Activated T-helper 2 cell treated with anti-CD3 and anti-CD28 coated beads, Interferon-gamma antibody, Interleukin-2, Interleukin-4, amounts not matched to agents 10 μg/mL and 5 μg/mL and 100 μg/mL, durations not matched to agents 14 hours and 24 hours and 36 hours (primary cell): Measurements from ENCODE around the gene NGB. TPM values are rescaled to one million over a fixed set of nuclear protein-coding genes. Genes with fewer than 3 reads are reported as not detected.
A peak's percentile ranks its signal among the peaks of the same experiment; 100 is the strongest.

ENCODE experiments used
- DNase-seq: peaks from one replicate; pipeline ENCODE4 v3.0.0; 2021; ENCODE audit warnings: low spot score
- H3K27ac Mint-ChIP-seq: one replicate; pipeline ENCODE4 v1.8.0; 2021; ENCODE audit warnings: mixed read lengths
- H3K27me3 Mint-ChIP-seq: one replicate; pipeline ENCODE4 v1.8.0; 2021; ENCODE audit warnings: low read depth, mixed read lengths
- H3K36me3 Mint-ChIP-seq: one replicate; pipeline ENCODE4 v1.8.0; 2021; ENCODE audit warnings: low read depth, mixed read lengths
- H3K4me1 Mint-ChIP-seq: one replicate; pipeline ENCODE4 v1.8.0; 2021; ENCODE audit warnings: low read depth, mixed read lengths
- H3K4me3 Mint-ChIP-seq: one replicate; pipeline ENCODE4 v1.8.0; 2021; ENCODE audit warnings: low read depth, mild to moderate bottlenecking, moderate library complexity, mixed read lengths
- H3K9me3 Mint-ChIP-seq: one replicate; pipeline ENCODE4 v1.8.0; 2021; ENCODE audit warnings: mixed read lengths
- intact Hi-C: fragments of 100-400 bp; cut with micrococcal nuclease; formaldehyde crosslinking; loops from one replicate; pipeline ENCODE4 v1.15.1; 2023
- total RNA-seq: library from RNA; stranded (reverse); gene quantifications from 2 replicates; pipeline ENCODE4 v1.2.3, GENCODE V29; 2022

NGB gene
- total RNA-seq, 1 donor from 2014 or later = not detected

- Mint-ChIP-seq H3K27ac (no peak overlapping the region), H3K9me3 (no peaks in the 10 kb centered on the region), H3K4me3 (no peak overlapping the region), H3K4me1 (no peaks in the 10 kb centered on the region), H3K27me3 (no peaks in the 10 kb centered on the region), H3K36me3 (no peaks in the 10 kb centered on the region)
- DNase-seq = no peak
- intact Hi-C loops = no loop called here
Measured at GRCh38 chr14:77238356-77238755, 32.6 kb downstream of the NGB start.

GRCh38 chr14:77236814-77237213 is 34.2 kb downstream of the NGB start:
- Mint-ChIP-seq H3K4me3 (no peak overlapping the region), H3K36me3 (no peaks in the 10 kb centered on the region), H3K27ac (no peak overlapping the region), H3K27me3 (no peaks in the 10 kb centered on the region), H3K9me3 (no peaks in the 10 kb centered on the region), H3K4me1 (no peaks in the 10 kb centered on the region)
- intact Hi-C loops = no loop called here
- DNase-seq = no peak

DNA sequence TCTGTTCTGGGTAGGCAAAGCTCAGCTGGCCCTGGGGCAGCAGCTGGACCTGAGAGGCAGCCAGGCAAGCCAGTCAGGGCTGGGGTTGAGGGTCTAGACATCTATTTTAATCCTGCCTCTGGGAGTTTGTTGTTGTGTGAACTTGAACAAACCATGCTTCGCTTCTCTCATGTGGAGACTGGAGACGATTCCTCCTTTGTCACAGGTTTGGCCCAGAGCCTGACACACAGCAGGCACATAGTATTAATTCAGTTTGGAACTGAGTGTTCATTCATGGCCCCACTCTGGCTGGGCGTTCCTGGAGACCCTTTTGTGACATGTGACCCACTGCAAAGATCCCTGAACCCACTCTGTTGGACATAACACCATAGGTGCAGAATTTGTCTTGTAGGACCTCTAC is 39.3 kb downstream of the NGB start:
- Mint-ChIP-seq H3K36me3 (no peaks in the 10 kb centered on the region), H3K4me1 (no peaks in the 10 kb centered on the region), H3K27ac (no peak overlapping the region), H3K4me3 (no peak overlapping the region), H3K27me3 (no peaks in the 10 kb centered on the region), H3K9me3 (no peaks in the 10 kb centered on the region)
- intact Hi-C loops = no loop called here
- DNase-seq = no peak

DNA sequence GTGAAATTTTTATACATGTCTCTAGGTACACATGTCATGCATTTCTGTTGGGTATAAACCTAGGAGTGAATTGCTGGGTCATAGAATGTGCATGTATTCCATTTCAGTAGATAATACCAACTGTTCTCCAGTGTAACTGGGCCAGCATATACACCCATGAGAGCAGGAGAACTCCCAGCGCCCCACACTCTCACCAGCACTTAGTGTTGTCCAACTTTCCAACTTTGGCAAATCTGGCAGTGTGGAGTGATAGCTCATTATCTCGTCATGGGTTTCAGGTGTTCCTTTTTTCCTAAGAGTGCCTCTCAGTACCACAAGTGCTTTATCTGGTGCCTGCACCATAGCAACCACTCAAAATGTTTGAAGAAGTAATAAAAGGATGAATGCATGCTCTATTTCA is 40.1 kb downstream of the NGB start:
- Mint-ChIP-seq H3K4me3 (no peak overlapping the region), H3K27ac (no peak overlapping the region), H3K27me3 (no peaks in the 10 kb centered on the region), H3K9me3 (no peaks in the 10 kb centered on the region), H3K36me3 (no peaks in the 10 kb centered on the region), H3K4me1 (no peaks in the 10 kb centered on the region)
- intact Hi-C loops = no loop called here
- no peak for DNase-seq

DNA sequence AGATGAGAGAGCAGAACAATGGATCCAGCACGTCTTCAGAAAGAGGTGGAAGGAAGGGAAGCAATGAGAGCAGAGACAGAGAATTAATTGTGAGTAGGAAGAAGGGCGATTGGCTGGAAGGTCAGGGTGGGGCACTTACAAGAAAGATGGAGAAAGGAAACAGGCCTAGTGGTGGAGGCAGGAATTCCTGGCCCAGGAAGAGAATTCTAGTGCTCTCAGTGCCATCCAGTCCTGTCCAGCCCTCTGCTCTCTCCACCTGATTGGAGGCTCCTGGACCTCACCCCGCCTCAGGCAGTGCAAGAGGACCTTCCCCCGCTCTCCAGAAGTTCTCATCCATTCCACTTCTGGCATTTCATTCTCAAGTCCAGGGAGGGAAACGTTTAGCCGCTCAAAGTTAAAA is 43.0 kb downstream of the NGB start:
- Mint-ChIP-seq H3K4me1 (no peaks in the 10 kb centered on the region), H3K27ac (no peak overlapping the region), H3K4me3 (no peak overlapping the region), H3K36me3 (no peaks in the 10 kb centered on the region), H3K27me3 (no peaks in the 10 kb centered on the region), H3K9me3 (no peaks in the 10 kb centered on the region)
- no peak for DNase-seq
- intact Hi-C loops = no loop called here

DNA sequence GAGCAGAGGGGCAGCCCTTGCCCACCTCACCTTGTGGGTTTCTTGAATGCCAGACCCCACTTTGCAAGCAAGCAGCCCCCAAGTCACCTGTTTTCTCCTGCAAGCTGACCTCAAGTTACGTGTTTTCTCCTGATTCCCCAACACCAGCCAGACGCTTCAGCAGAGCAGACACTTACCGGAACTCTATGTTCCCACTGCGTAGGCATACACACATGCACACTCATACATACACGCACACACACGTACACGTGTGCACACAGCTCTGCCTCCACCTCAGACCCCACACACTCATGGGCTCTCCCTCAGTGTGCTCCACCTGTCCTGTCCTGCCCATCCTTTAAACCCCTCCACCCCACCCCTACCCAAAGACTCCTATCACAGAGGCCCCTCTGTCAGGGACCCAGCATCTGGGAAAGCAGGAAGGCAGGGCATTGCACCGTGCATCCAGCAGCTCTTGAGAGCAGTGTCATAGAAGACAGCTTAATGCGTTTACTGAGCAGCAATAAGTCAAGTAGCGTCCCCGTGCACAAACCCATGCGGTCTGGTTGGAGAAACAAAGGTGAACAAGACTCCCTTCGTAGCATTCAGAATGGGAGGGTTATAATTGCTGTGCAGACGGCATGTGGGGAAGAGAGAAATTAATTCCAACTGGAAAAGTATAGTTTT is 45.0 kb downstream of the NGB start:
- DNase-seq = no peak
- Mint-ChIP-seq H3K9me3 (peaks cover 5% of the 10 kb centered on the region), H3K27ac (no peak overlapping the region), H3K4me3 (no peak overlapping the region), H3K27me3 (no peaks in the 10 kb centered on the region), H3K4me1 (no peaks in the 10 kb centered on the region), H3K36me3 (no peaks in the 10 kb centered on the region)
- intact Hi-C loops = no loop called here

- Mint-ChIP-seq H3K27ac (no peak overlapping the region), H3K27me3 (no peaks in the 10 kb centered on the region), H3K4me3 (no peak overlapping the region), H3K4me1 (no peaks in the 10 kb centered on the region), H3K9me3 (peaks cover 5% of the 10 kb centered on the region), H3K36me3 (no peaks in the 10 kb centered on the region)
- DNase-seq = no peak
- intact Hi-C loops = no loop called here
Measured at GRCh38 chr14:77225254-77225653, 45.8 kb downstream of the NGB start.

DNA sequence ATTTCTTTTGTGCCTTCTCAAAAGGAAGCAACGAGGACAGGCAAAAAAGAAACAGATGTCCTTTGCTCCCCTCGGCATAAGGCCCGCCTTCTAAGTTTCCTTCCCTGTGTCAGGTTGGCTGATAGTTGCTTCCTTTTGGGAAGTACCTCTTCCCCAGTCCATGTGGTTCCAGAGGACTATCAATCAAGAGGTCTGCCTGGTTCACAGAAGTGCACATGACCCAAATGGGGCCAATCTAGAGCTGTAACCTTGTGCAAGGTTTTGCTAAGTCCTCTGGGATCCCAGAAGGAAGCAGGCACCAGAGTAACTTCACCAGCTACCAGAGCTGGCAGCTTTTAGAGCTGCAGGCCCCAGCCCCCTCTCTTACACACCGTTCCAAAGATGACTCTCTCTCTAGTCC is 46.8 kb downstream of the NGB start:
- Mint-ChIP-seq H3K4me3 (no peak overlapping the region), H3K36me3 (no peaks in the 10 kb centered on the region), H3K27ac (no peak overlapping the region), H3K27me3 (no peaks in the 10 kb centered on the region), H3K4me1 (no peaks in the 10 kb centered on the region), H3K9me3 (peaks cover 5% of the 10 kb centered on the region)
- intact Hi-C loops = no loop called here
- no peak for DNase-seq

DNA sequence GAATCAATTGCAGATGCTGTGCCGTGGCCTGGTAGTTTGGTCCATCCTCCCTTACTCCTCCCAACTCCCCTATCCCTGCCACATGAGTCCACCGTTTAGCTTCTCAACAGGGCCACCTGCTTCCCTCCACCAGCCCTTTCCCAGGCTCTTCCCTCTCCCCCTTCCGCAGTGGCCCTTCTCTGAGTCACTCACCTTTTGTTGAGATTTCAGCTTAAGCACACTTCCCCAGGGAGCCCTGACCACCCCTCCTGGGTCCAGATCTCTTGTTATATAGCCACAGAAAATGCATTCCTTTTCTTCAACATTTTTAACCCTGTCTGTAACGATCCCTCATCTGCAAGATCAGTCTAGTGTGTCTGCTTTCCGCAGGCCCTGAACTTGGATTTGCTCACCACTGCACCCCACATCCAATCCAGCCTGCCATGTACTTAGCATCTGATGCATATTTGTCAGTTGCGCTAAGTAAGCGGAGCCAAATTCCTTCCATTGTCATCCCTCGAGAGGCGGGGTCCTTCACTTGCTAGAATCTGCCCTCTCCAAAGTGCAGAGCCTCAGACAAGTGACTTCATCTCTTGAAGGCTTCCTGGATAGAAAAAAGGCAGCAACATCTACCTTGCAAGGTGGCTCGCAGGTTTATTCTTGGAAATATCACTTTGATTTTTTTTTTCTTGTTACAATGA is 48.3 kb downstream of the NGB start:
- DNase-seq = no peak
- Mint-ChIP-seq H3K4me3 (no peak overlapping the region), H3K4me1 (no peaks in the 10 kb centered on the region), H3K27me3 (no peaks in the 10 kb centered on the region), H3K9me3 (peaks cover 5% of the 10 kb centered on the region), H3K27ac (no peak overlapping the region), H3K36me3 (no peaks in the 10 kb centered on the region)
- intact Hi-C loops = no loop called here

GRCh38 chr14:77221241-77221871 is 49.6 kb downstream of the NGB start:
- intact Hi-C loops = no loop called here
- Mint-ChIP-seq H3K27ac (peak overlapping the region; percentile 36), H3K4me3 (no peak overlapping the region), H3K27me3 (peaks cover 3% of the 10 kb centered on the region), H3K36me3 (no peaks in the 10 kb centered on the region), H3K4me1 (no peaks in the 10 kb centered on the region), H3K9me3 (peaks cover 5% of the 10 kb centered on the region)
- DNase-seq = no peak

GRCh38 chr14:77220246-77221017 is 50.6 kb downstream of the NGB start:
- intact Hi-C loops = no loop called here
- H3K4me1 Mint-ChIP-seq = no peaks in the 10 kb centered on the region
- H3K27me3 Mint-ChIP-seq = peaks cover 3% of the 10 kb centered on the region
- no peaks in the 10 kb centered on the region for H3K36me3 Mint-ChIP-seq
- no peak for DNase-seq
- H3K27ac Mint-ChIP-seq = no peak overlapping the region
- no peak overlapping the region for H3K4me3 Mint-ChIP-seq
- peaks cover 5% of the 10 kb centered on the region for H3K9me3 Mint-ChIP-seq

GRCh38 chr14:77219591-77219990 is 51.4 kb downstream of the NGB start:
- H3K36me3 Mint-ChIP-seq = no peaks in the 10 kb centered on the region
- H3K27me3 Mint-ChIP-seq = peaks cover 3% of the 10 kb centered on the region
- DNase-seq = no peak
- no peak overlapping the region for H3K27ac Mint-ChIP-seq
- H3K9me3 Mint-ChIP-seq = peaks cover 5% of the 10 kb centered on the region
- intact Hi-C loops = no loop called here
- no peak overlapping the region for H3K4me3 Mint-ChIP-seq
- H3K4me1 Mint-ChIP-seq = no peaks in the 10 kb centered on the region

DNA sequence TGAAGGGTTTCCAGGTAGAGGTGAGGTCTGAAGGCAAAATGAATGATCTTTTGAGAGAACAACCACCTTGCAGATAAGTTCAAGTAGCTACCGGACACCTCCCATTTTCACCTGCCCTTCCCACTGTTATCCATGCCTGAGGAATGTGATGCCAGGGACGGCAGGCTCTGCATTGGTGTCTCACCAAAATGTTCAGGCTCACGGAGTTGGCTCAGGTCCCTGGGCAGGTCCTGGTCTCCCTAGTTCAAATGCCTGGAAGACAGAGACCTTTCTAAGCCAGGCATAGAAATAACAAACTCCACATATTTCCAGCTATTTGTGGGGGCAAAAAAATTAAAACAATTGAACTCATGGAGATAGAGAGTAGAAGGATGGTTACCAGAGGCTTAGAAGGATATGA is 53.5 kb downstream of the NGB start:
- Mint-ChIP-seq H3K4me1 (no peaks in the 10 kb centered on the region), H3K9me3 (peaks cover 5% of the 10 kb centered on the region), H3K27ac (no peak overlapping the region)

More for the DNA sequence above, 53.5 kb downstream of the NGB start:
- no peak for DNase-seq
- Mint-ChIP-seq H3K4me3 (no peak overlapping the region), H3K36me3 (no peaks in the 10 kb centered on the region), H3K27me3 (peaks cover 3% of the 10 kb centered on the region)
- intact Hi-C loops = no loop called here
